Eye (tissue), 1 donor: ENCODE measurements around the gene CHST12.
"Not testable (repeated sequence)": the region's sequence is repeated elsewhere in the genome, so short reads cannot be mapped to it uniquely, and the experiment has no call there.

Experiments used
- DNase-seq: peaks from one replicate; pipeline ENCODE4 v3.0.0-alpha.2; 2015

The CHST12 gene

DNA sequence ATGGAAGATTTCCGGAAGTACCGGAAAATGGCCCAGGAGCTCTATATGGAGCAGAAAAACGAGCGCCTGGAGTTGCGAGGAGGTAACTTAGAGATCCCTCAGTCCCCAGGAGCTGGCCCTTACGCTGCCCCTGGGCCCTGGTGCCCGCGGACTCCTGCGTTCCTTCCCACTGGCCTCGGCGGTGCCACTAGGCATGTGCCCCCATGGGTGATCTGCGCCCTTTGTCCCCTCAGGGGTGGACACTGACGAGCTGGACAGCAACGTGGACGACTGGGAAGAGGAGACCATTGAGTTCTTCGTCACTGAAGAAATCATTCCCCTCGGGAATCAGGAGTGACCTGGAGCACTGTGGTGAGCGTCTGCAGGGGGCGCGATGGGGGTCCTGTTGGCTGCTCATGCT, 24.2 kb upstream of the CHST12 start:
- no peak for DNase-seq

DNA sequence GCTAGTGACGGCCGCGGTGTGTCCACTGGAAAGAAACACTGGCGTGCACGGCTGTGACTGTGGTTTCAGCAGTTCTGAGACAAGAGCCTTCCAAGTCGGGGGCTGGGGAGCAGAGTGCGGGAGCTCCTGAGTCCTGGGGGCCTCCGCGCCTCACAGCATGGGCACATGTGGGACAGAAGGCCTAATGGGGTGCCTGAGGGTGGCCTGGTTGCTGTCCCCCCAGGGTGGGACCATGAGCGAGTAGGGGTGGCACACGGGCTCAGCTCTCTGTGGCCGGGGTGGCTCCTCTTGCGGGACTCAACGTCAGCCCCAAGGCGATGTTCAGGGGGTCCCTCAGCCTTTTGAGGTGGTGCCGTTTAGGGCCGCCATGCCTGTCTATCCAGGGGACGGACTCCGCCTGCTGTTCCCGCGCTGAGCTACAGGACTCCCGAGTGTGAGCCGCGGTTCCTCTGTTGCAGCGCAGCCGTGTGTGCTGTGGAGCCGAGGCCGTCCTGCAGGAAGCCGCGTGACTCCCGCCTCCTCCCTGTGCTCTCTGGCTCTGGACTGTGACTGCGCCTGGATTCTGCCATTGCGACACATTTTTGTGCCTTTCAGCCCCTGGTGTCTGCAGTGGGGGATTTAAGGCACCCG, 23.5 kb upstream of the CHST12 start:
- DNase-seq: no peak

DNA sequence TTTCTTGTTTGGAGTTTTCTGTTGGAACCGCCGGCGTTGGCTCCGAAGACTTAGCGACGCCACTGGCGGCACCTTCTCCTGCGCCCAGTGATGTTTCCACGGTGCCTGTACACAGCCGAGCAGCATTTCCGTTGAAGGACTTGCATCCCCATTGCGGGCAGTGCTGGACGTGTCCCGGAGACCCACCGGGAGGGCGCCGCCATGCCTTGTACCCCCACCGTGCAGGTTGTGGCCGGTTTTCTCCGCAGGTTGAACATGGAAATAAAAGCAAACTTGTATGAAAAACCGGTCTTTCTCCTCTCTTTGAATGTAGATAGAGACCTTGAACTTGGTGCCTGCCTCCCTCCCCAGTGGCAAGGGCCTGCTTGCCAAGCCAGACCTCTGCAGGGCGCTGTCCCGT, 22.9 kb upstream of the CHST12 start:
- no peak for DNase-seq

DNA sequence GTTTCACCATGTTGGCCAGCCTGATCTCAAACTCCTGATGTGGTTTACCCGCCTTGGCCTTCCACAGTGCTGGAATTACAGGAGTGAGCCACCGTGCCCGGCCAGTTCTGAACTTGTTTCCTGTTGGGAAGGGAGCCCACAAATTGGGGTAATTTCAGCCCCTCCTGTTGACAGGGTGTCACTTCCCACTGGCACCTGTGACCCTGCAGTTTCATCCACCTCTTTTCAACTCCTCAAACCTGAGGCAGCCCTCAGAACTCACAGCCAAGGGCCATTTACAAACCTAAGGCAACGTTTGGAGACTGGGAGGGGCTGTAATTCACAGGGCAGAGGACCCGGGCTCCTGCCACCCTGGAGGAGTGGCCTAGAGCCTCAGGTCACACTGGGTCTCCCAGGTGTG, 22.2 kb upstream of the CHST12 start:
- no peak for DNase-seq

DNA sequence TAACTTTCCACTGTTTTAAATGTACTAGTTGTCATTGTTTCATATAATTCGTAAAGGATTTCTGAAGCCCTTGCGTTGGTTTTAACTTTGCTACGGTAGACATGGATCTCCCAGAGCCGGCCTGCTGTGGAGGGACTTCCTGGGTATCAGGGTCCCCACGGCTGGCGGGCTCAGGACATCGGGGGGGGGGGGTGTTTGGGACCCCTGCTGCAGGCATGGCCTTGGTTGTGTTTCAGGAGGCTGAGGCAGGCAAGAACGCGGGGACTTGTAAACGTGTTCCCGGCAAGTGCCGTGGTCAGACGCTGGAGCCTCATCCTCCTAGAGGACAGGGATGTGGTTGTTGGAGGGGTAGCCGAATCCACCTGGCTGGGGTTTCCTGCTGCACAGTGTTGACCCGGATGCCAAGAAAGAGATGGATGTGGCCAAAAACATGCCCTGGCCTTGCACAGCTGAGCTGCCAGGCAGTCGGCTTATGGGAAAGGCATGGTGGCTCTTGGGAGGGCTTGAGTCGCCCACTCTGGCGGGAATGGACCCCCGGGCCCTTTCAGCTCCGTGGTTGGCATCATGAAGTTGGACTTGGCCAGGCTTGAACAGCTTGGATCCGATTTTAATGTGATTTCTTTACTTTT, 21.4 kb upstream of the CHST12 start:
- DNase-seq: no peak

DNA sequence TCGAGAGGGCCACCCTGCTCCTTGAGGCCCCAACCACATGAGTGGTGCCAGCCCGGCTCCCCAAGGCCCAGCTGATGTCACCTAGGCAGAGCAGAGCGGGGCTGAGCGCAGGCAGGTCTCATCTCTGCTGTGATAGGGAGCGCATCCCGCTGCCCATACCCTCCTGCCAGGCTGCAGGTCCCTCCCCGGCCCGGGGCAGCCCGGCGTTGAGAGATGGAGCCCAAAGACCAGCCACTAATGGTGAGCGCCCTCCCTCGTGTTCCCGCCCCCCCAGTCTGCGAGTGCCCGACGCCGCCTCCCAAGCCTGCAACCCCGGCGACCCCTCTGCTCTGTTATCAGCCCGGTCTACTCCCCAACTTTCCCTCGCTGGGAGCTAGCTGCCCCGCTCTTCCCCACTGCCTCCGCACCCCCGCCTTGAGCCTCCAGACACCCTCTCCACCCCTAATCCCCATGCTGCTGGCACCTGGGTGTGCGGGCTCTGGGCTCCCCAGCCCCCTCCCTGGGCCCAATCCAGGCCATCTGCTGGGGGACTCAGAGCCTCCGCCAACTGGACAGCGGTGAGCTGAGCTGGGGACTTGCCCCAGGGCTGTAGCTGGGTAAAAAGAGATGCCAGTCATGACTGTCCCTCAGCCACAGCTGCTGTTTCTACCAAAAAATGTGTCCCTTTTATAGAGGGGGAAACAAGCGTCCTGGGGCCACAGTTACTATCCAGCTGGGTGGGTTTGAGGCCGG, 19.7 kb upstream of the CHST12 start:
- no peak for DNase-seq

DNA sequence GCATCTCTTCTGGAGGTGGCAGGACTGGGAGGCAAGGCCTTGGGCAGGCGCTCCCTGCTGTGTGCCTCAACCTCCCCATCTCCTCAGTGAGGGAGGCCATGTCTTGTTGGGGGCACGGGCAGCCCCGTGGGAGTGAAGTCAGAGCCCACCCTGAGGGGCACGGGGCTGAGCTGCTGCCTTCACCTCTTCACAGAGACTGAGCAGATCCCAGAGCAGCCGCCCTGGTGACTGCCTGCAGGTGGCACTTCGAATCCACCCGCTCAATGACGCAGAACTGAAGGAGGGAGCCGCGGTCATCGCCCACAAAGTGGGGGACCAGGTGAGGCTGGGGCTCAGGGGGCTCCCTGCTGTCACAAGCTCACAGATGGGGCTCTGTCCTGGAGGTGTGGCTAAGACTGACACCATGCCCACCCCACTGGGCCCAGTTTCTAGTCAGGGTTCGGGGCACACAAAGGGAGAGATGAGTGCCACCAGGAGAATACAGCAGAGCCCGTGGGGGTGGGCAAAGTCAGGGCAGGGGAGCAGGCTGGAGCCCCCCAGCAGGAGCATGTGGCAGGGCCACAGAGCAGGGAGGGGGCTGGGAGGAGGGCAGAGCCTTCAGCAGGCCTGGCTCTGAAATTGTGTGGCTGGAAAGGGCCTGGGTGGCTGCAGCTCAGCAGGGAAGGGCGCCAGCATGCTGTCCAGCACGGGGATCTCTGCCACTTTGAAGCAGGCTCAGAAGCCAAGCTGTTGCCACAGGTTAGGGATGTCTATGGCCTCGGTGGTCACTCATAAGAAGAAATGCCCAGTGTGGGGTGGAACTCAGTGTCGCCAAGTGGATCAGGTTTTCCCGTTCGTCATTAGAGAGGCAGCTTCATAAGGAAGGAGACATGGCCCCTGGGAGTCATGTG, 18.8 kb upstream of the CHST12 start:
- no peak for DNase-seq

DNA sequence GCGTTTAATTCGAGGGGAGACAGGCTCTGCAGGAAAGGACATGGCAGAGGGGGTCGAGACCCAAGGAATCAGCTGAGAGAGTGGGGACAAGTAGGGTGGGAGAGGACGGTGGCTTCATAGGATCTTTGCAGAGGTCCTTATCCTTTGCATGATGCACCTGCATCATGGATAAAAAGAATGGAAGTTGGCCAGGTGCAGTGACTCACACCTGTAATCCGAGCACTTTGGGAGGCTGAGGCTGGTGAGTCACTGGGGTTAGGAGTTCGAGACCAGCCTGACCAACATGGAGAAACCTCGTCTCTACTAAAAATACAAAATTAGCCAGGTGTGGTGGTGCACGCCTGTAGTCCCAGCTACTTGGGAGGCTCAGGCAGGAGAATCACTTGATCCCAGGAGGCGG, 17.3 kb upstream of the CHST12 start:
- DNase-seq: not testable (repeated sequence)

DNA sequence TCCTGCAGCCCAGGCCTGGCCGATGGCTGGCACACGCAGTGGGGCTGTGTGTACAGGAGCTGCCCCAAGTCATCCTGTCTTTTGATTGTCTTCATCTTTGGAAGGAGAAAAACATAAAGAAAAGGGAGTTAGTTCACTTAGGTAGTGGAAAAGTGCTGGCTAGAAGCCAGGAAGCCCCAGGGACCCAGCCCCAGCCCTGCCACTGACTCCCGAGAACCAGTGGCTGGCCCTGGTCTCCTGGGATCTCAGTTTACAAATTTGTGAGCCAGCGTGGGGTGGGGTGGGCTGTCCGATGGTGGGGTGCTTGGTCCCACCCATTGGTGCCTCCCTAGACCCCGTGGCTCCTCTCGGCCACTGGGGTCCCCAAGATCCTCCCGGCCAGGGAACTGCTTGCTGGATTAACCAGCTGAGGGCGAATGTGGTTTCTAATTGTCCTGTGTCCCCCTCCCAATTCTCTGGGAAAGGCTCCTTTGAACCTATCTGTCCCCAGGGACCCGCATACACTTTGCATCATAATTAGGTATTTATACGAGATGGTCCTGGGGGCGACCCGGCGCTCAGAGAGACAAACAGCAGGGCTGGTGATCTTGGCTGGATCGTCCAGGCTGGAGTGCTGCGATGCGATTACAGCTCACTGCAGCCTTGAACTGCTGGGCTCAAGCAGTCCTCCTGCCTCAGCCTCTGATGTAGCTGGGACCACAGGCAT, 16.3 kb upstream of the CHST12 start:
- no peak for DNase-seq

DNA sequence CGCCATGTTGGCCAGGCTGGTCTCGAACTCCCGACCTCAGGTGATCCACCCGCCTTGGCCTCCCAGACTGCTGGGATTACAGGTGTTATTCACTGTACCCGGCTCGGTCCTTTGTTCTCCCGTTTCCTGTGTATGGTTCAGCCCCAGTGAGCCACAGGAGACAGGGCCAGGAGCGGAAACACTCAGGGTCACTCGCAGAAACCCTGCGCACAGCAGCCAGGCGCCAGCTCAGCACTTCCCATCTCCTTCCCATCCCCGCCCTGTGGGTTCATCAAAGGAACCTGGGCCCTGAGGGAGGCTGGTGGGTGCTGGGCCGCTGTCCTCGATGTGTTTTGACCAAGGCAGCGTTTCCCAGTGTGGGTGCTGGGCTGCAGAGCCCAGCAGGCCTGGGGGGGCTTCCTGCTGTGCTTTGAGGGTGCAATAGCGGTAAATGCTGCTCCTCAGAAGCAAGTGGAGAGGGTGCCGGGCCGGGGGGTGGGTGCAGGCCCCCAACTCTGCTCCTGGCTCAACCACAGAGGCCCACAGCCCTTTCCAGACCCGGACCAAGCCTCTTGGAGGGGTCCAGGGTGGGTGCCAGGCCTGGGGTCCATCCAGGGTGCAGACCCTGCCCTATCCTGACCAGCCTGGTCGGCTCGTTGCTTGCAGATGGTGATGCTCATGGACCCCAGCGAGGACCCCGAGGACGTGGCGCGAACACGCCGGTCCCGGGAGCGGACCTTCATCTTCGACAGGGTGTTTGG, 15.3 kb upstream of the CHST12 start:
- DNase-seq: no peak

DNA sequence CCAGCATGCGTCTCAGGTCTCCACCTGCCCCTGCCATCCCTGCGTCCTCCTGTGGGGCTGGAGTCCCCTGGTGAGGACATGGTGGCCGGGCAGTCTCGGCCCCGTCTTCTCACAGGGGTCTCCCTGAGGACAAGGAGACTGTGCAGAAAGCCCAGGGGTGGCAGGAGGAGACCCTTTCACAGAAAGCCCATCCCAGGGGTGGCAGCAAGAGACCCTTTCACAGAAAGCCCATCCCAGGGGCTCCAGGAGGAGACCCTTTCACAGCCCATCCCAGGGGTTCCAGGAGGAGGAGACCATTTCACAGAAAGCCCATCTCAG, 14.8 kb upstream of the CHST12 start:
- no peak for DNase-seq

DNA sequence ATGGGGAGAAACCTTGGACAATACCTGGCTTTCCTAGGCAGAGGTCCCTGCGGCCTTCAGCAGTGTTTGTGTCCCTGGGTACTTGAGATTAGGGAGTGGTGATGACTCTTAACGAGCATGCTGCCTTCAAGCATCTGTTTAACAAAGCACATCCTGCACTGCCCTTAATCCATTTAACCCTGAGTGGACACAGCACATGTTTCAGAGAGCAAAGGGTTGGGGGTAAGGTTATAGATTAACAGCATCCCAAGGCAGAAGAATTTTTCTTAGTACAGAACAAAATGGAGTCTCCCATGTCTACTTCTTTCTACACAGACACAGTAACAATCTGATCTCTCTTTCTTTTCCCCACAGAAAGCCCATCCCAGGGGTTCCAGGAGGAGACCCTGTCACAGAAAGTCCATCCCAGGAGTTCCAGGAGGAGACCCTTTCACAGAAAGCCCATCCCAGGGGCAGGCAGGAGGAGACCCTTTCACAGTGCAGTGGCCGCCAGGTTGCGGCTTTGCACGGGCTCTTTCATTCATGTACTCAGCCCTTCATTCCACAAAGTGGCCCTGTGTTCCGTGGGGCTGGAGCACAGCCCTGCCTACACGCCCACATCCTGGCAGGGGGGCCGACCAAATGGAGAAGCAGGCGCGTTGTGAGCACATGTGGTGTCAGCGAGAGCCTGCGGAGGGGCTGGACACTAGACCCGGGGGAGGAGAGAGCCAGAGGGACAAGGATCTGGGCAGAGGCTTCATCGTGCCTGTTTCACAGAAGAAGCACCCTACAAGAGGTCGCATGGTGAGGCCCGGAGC, 13.2 kb upstream of the CHST12 start:
- peak; percentile 54 for DNase-seq

DNA sequence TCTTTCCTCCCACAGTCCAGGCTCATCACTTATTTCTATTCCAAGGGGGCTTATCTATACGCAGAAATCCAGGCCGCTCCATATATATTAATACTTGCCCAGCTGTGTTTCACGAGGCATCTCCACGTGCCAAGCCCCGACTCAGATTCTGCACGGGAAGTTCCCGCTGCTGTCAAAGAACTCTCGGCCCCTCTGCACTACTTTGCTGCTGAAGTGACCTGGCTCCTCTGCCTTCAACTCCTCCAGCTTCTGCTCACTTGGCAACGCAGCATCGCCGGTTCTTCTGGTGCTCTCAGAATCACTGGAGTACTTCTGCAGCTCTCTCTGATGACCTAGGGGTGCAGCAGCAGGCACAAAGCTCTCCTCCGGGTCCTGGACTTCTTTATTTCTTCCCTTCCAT, 9.7 kb upstream of the CHST12 start:
- DNase-seq: no peak

DNA sequence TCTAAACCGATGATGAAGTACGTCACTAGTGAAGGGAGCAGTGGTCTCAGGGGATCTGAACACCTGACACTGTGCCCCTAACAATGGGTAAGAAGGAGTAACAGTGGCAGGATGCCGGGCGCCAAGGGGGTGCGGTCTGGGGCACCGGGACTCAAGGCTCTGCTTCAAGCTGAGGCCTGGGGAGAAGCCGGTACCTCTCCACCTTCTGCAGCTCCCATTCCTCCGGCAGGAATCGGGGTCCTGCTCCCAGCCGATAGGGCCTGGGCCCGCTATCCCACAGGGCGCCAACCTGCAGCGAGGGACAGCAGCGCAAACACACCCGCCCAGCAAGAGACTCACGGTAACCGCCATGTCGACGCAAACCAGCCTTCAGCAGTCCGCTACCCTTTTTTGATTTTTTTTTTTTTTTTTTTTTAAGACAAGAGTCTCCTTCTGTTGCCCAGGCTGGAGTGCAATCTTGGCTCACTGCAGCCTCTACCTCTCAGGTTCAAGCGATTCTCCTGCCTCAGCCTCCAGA, 8.8 kb upstream of the CHST12 start:
- DNase-seq: no peak

DNA sequence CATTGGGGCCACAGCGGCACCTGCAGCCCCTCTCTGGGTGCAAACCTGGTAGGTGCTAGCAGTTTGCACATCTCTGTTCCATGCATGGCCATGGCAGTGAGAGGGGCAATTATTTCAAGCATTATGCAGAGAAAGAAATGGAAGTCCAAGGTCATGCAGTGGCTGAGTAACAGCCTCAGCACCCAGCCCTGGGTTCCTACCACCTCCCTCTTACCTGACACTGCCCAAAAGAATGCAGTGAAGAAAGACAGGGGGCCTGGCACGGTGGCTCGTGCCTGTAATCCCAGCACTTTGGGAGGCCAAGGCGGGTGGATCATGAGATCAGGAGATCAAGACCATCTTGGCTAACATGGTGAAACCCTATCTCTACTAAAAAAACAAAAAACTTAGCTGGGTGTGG, 4.9 kb upstream of the CHST12 start:
- DNase-seq: no peak

DNA sequence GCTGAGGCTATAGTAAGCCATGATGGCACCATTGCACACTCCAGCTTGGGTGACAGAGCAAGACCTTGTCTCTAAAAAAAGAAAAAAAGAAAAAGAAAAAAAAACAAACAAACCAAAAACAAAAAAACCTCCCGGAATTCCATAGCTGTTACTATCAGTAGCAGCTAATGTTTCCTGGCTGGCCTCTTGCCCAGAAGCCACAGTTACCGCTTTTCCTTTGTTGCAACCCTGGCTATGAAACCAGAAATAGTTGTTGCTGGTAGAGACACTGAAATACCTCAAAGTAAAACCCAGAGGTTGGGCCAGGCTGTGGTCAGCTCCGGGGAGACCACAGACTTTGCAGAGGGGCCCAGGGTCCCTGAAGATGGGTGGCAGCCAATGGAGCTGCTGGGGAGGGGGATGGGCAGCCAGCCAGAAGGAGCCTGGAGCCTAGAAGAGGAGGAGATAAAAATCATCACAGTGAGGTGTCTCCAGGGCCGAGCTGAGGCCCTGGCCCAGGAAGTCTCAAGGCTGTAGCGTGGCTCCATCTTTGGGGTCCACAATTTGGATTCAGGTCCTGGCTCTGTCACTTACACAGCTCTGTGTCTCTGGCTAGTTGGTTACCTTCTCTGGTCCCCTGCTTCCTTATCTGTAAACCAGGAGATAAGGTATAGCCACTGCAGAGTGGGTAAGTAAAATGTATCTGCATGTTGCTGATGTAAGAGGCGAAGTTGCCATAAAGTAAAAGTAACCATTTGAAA, 3.4 kb upstream of the CHST12 start:
- DNase-seq: peak; percentile 81

DNA sequence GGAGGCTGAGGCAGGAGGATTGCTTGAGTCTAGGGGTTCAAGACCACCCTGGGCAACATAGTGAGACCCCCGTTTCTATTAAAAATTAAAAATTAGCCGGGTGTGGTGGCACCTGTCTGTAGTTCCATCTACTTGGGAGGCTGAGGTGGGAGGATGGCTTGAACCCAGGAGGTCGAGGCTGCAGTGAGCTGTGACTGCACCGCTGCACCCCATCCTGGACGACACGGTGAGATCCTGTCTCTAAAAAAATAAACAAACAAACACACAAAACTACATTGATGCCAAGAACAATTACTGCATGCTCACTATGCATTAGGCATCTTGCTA, 761 bp upstream of the CHST12 start:
- no peak for DNase-seq

DNA sequence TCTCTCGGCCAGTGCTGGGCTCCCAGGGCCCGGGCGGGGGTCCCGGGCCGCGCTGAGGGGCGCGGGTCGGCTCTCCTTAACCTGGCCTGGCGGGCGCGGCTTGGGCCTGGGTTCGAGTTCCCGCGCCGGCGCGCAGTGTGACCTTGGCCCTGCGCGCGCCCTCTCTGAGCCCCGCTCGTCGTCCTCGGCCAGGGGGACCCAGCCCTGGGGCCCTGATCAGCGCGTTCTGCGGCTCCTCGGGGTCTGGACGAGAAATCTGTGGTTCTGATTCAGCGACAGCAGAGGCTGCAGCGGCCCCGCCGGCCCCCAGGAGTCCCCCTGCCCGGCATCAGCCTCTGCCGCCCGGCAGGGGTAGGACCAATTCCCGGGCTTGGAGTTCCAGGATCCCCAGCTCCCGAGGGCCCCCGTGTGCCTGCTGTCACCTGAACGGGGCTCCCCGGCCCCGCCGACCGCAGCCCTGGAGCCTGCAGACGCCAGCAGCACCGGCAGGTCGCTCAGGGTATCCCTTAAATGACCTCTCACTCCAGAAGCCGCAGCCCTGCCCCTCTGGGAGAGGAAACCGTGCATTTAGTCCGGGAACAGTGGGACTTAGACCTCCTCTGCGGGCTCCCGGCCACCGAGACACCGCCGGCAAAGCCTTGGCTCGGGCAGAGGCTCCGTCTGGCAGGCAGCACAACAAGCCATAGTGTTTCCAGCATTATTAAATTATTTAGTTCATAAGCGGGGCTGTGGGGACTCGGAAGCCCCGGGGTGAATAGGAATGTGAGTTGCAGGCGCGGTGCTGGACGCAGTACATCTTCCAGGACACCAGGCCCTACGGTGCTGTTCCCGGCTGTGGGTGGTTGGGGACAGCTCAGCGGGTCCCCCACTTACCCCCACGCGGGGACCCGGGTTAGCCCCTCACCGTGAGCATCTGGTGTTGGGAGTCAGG, 572 bp downstream of the CHST12 start:
- peak; percentile 70 for DNase-seq

DNA sequence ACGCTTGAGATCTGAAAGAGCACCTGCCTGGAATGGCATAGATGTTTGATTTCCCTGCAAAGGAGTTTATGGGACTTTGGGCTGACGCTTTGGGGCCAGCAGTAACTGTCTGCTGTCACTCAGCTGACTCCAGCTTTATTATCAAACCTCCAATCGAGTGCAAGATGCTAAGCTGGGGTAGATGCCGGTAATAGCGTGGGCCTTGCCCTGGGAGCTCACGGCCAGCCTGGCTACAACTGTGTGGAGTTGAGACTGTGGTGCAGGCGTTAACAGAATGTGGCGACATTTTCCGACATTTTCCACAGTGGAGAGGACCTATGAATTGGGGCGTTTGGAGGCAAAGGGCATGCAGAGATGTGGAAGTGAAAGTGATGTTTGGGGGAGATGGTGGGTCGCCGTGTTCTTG, 1.3 kb downstream of the CHST12 start:
- no peak for DNase-seq
